Fibroblast of gingiva (primary cell): ENCODE measurements around the gene SREBF2.
A peak's percentile ranks its signal among the peaks of the same experiment; 100 is the strongest.
"Not testable (repeated sequence)": the region's sequence is repeated elsewhere in the genome, so short reads cannot be mapped to it uniquely, and the experiment has no call there.

Source experiments
- DNase-seq: peaks from one replicate; pipeline ENCODE4 v3.0.0-alpha.2; 2011; ENCODE audit warnings: low read depth

SREBF2 gene

GRCh38 chr22:41842996-41843970 lies 10.4 kb downstream of the SREBF2 start:
- DNase-seq: no peak

GRCh38 chr22:41844036-41844435 lies 11.1 kb downstream of the SREBF2 start:
- no peak for DNase-seq

- no peak for DNase-seq
Observed at GRCh38 chr22:41844513-41844912, 11.6 kb downstream of the SREBF2 start.

GRCh38 chr22:41845380-41846267 lies 12.7 kb downstream of the SREBF2 start:
- no peak for DNase-seq

- no peak for DNase-seq
Observed at GRCh38 chr22:41846268-41846987, 13.5 kb downstream of the SREBF2 start.

- no peak for DNase-seq
Observed at GRCh38 chr22:41847300-41847699, 14.4 kb downstream of the SREBF2 start.

- no peak for DNase-seq
Observed at GRCh38 chr22:41848468-41848867, 15.6 kb downstream of the SREBF2 start.

GRCh38 chr22:41856469-41856868 lies 23.6 kb downstream of the SREBF2 start:
- no peak for DNase-seq

GRCh38 chr22:41857155-41857859 lies 24.4 kb downstream of the SREBF2 start:
- DNase-seq: peak; percentile 29

- DNase-seq: no peak
Observed at GRCh38 chr22:41857860-41858199, 24.9 kb downstream of the SREBF2 start.

- DNase-seq: peak; percentile 27
Observed at GRCh38 chr22:41862160-41862529, 29.2 kb downstream of the SREBF2 start.

- no peak for DNase-seq
Observed at GRCh38 chr22:41862530-41863266, 29.8 kb downstream of the SREBF2 start.

GRCh38 chr22:41863472-41863871 lies 30.6 kb downstream of the SREBF2 start:
- DNase-seq: no peak

- DNase-seq: no peak
Observed at GRCh38 chr22:41868556-41868955, 35.7 kb downstream of the SREBF2 start.

GRCh38 chr22:41870081-41870480 lies 37.2 kb downstream of the SREBF2 start:
- DNase-seq: not testable (repeated sequence)

- DNase-seq: no peak
Observed at GRCh38 chr22:41870786-41871185, 37.9 kb downstream of the SREBF2 start.

- DNase-seq: no peak
Observed at GRCh38 chr22:41873391-41873790, 40.5 kb downstream of the SREBF2 start.

GRCh38 chr22:41874090-41874489 lies 41.2 kb downstream of the SREBF2 start:
- no peak for DNase-seq

- no peak for DNase-seq
Observed at GRCh38 chr22:41875531-41876270, 42.8 kb downstream of the SREBF2 start.

GRCh38 chr22:41876275-41876674 lies 43.4 kb downstream of the SREBF2 start:
- peak; percentile 36 for DNase-seq
